ENCODE results near the gene UBTD1.

DNA sequence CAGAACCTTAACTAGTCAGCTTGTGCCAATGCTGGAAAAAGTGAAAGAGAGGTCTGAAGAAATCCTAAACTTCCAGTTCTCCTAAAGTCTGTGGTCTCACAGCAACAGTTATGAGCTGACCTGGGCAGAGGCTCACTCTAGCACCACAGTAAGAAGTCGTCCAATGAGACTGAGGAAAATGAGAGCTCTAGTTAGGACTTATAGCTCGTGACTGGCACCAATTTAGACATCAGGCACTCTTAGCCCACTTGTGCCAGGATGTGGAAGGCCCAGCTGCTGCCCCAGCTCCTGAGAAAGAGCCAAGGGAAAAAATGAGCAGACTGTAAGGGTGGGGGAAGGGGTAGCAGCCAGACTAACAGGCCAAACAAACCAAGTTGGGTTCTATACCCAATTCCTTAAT, 8.1 kb upstream of the UBTD1 start:
- TF ChIP-seq KAT2A (conservative IDR thresholded peaks at IDR 0.05; ENCODE audit: control insufficient read depth, low read depth, low read length): no peak
- TF ChIP-seq NR2C2 (IDR thresholded peaks at IDR 0.05; ENCODE audit: borderline replicate concordance, control insufficient read depth, insufficient read length, low read depth): no peak
- TF ChIP-seq, protein P1, sequence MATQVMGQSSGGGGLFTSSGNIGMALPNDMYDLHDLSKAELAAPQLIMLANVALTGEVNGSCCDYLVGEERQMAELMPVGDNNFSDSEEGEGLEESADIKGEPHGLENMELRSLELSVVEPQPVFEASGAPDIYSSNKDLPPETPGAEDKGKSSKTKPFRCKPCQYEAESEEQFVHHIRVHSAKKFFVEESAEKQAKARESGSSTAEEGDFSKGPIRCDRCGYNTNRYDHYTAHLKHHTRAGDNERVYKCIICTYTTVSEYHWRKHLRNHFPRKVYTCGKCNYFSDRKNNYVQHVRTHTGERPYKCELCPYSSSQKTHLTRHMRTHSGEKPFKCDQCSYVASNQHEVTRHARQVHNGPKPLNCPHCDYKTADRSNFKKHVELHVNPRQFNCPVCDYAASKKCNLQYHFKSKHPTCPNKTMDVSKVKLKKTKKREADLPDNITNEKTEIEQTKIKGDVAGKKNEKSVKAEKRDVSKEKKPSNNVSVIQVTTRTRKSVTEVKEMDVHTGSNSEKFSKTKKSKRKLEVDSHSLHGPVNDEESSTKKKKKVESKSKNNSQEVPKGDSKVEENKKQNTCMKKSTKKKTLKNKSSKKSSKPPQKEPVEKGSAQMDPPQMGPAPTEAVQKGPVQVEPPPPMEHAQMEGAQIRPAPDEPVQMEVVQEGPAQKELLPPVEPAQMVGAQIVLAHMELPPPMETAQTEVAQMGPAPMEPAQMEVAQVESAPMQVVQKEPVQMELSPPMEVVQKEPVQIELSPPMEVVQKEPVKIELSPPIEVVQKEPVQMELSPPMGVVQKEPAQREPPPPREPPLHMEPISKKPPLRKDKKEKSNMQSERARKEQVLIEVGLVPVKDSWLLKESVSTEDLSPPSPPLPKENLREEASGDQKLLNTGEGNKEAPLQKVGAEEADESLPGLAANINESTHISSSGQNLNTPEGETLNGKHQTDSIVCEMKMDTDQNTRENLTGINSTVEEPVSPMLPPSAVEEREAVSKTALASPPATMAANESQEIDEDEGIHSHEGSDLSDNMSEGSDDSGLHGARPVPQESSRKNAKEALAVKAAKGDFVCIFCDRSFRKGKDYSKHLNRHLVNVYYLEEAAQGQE (IDR thresholded peaks at IDR 0.05; ENCODE audit: low read depth, low read length): no peak

All from GM12878 (cell line).